ENCODE data around the gene ICE2. TPM values are rescaled to one million over a fixed set of nuclear protein-coding genes. Genes with fewer than 3 reads are reported as not detected.
A peak's percentile ranks its signal among the peaks of the same experiment; 100 is the strongest.

The ICE2 gene
- total RNA-seq, 2 experiments from 2014 or later: 74.1 to 74.5 TPM

GRCh38 chr15:60400944-60401343 lies 78.0 kb downstream of the ICE2 start:
- ChIA-PET POLR2A (interaction anchor here (0.6 kb wide), 1 partner anchor 138 kb away, joined by 3 read pairs; no protein-coding TSS in a partner anchor), CTCF (interaction anchor here (1.3 to 2.1 kb wide), 2 partner anchors 38 to 42 kb away, joined by 3 to 6 read pairs; no protein-coding TSS in a partner anchor)
- TF ChIP-seq, protein P1, sequence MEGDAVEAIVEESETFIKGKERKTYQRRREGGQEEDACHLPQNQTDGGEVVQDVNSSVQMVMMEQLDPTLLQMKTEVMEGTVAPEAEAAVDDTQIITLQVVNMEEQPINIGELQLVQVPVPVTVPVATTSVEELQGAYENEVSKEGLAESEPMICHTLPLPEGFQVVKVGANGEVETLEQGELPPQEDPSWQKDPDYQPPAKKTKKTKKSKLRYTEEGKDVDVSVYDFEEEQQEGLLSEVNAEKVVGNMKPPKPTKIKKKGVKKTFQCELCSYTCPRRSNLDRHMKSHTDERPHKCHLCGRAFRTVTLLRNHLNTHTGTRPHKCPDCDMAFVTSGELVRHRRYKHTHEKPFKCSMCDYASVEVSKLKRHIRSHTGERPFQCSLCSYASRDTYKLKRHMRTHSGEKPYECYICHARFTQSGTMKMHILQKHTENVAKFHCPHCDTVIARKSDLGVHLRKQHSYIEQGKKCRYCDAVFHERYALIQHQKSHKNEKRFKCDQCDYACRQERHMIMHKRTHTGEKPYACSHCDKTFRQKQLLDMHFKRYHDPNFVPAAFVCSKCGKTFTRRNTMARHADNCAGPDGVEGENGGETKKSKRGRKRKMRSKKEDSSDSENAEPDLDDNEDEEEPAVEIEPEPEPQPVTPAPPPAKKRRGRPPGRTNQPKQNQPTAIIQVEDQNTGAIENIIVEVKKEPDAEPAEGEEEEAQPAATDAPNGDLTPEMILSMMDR (IDR thresholded peaks at IDR 0.05): no peak
- Mint-ChIP-seq H3K27me3 (peaks cover 2% of the 10 kb centered on the region), H3K4me1 (ENCODE audit: low read depth) (peaks cover 22% of the 10 kb centered on the region), H3K9me3 (no peaks in the 10 kb centered on the region), H3K27ac (no peak overlapping the region), H3K36me3 (ENCODE audit: low read depth) (no peaks in the 10 kb centered on the region), H3K4me3 (no peak overlapping the region)
- intact Hi-C loops (cut with micrococcal nuclease): no loop called here
- no peak for DNase-seq
- no peak for ATAC-seq

DNA sequence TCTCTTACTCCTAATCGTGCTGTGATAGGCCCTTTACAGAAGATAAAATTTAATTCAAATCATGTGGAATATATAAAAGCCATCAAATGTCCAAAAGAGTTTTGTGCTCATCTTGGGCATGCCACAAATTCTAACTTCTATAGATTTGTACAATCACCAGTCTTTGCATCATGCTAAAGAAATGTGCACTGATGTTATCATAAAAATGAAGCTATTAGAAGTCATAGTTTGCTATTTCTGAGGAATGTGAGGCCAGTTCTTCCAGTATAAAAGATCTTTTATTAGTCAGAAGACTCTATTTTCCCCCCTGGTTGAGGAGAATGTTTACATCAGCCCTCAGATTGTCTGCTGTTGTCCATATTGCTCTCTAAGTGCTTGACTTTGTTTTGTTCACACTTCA lies 79.0 kb downstream of the ICE2 start:
- no peak for ATAC-seq
- POLR2A ChIA-PET: interaction anchor here (0.5 to 2.2 kb wide), 2 partner anchors 9 to 598 kb away, joined by 3 to 6 read pairs; no protein-coding TSS in a partner anchor

GRCh38 chr15:60399246-60399915 lies 79.6 kb downstream of the ICE2 start:
- TF ChIP-seq, protein P1 (IDR thresholded peaks at IDR 0.05): no peak
- CTCF ChIA-PET: interaction anchor here (1.0 to 1.3 kb wide), 2 partner anchors 39 to 121 kb away, joined by 3 read pairs; no protein-coding TSS in a partner anchor
- peak overlapping the region; percentile 72 for H3K4me3 Mint-ChIP-seq
- H3K9me3 Mint-ChIP-seq: no peaks in the 10 kb centered on the region
- ATAC-seq: no peak
- intact Hi-C loops (cut with micrococcal nuclease): no loop called here
- peaks cover 10% of the 10 kb centered on the region for H3K36me3 Mint-ChIP-seq (ENCODE audit: low read depth)
- no peak for DNase-seq
- peak overlapping the region; percentile 79 for H3K27ac Mint-ChIP-seq
- H3K27me3 Mint-ChIP-seq: peaks cover 3% of the 10 kb centered on the region
- peaks cover 26% of the 10 kb centered on the region for H3K4me1 Mint-ChIP-seq (ENCODE audit: low read depth)
- POLR2A ChIA-PET: interaction anchor here (0.5 to 2.2 kb wide), 3 partner anchors 10 to 597 kb away, joined by 3 to 6 read pairs (median 3); no protein-coding TSS in a partner anchor

More for the DNA sequence above, 79.0 kb downstream of the ICE2 start:
- H3K4me3 Mint-ChIP-seq: no peak overlapping the region
- TF ChIP-seq, protein P1 (IDR thresholded peaks at IDR 0.05): no peak
- H3K4me1 Mint-ChIP-seq (ENCODE audit: low read depth): peaks cover 26% of the 10 kb centered on the region
- peaks cover 5% of the 10 kb centered on the region for H3K36me3 Mint-ChIP-seq (ENCODE audit: low read depth)
- no peaks in the 10 kb centered on the region for H3K9me3 Mint-ChIP-seq
- peaks cover 2% of the 10 kb centered on the region for H3K27me3 Mint-ChIP-seq
- CTCF ChIA-PET: interaction anchor here (1.0 to 2.1 kb wide), 3 partner anchors 39 to 121 kb away, joined by 3 to 6 read pairs (median 3); no protein-coding TSS in a partner anchor
- no peak for DNase-seq
- no peak overlapping the region for H3K27ac Mint-ChIP-seq
- intact Hi-C loops (cut with micrococcal nuclease): no loop called here

DNA sequence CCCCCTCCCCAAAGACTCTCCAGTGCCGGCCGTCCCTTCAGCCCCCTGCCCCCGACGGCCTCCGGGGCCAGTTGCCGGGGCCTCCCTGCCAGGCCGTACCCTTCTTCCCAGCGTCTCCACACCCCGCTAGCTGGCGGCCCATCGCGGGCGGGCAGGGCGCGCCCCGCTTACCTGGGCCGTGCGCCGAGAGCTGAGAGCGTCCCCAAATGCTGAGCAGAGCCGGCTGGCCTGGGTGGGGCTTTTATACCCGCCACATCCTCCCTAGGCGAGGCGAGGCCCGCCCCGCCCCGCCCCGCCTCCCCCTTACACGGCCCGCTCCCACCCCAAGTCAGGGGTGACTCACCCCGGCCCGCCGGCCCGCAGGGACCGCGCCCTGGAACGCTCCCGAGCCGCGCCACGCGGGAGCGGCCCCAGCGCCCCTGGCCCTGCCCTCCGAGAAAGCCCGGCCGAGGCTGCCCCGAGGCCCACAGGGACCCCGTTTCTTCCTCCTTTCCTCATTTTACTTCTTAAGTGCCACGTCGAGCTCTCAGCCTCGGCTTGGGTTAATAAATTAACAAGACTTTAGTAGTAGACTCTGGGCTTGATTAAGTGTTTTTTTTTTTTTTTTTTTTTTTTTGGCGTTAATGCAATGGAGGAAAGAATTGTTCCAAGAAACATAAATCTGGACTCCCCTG lies 81.0 kb downstream of the ICE2 start, which contains the start of gene ANXA2:
Gene ANXA2, minus strand, starts transcription at position 215 of the 674 bp plus-strand sequence. CDS start 11,911 bp downstream, outside the sequence.
- H3K4me3 Mint-ChIP-seq: peak within 1 kb of the TSS; percentile 91
- CTCF ChIA-PET: no interaction called here
- H3K9me3 Mint-ChIP-seq: no peaks in the 10 kb centered on the region
- ATAC-seq (peak; percentile 83), DNase-seq (peak; percentile 88)
- POLR2A ChIA-PET: interaction anchor here (0.6 to 2.2 kb wide), 17 partner anchors 8 to 1082 kb away, joined by 3 to 6 read pairs (median 4); partner anchors contain the start of gene ICE2
- intact Hi-C loops (cut with micrococcal nuclease): no loop called here
- H3K4me1 Mint-ChIP-seq (ENCODE audit: low read depth): peaks cover 36% of the 10 kb centered on the region
- H3K27me3 Mint-ChIP-seq: peaks cover 3% of the 10 kb centered on the region
- peak within 1 kb of the TSS; percentile 92 for H3K27ac Mint-ChIP-seq
- peaks cover 11% of the 10 kb centered on the region for H3K36me3 Mint-ChIP-seq (ENCODE audit: low read depth)
- TF ChIP-seq, protein P1 (IDR thresholded peaks at IDR 0.05): no peak
